IMR-90 (cell line): ENCODE measurements around the gene CLDN10.

ENCODE experiments used
- POLR2A ChIP-seq: IDR thresholded peaks from 2 replicates; pipeline ENCODE4 v1.6.1; 2012; ENCODE audit warnings: mild to moderate bottlenecking, low read depth, low read length
- RFX5 ChIP-seq: IDR thresholded peaks from 2 replicates; pipeline ENCODE4 v1.8.0; 2012; ENCODE audit warnings: low read depth, mild to moderate bottlenecking, low read length, moderate library complexity
- TF ChIP-seq, protein P1 (sequence below): conservative IDR thresholded peaks from 2 replicates; pipeline ENCODE4 v1.5.1; 2012; ENCODE audit warnings: mild to moderate bottlenecking, low read depth, low read length, improper control_type of control experiment

DNA sequence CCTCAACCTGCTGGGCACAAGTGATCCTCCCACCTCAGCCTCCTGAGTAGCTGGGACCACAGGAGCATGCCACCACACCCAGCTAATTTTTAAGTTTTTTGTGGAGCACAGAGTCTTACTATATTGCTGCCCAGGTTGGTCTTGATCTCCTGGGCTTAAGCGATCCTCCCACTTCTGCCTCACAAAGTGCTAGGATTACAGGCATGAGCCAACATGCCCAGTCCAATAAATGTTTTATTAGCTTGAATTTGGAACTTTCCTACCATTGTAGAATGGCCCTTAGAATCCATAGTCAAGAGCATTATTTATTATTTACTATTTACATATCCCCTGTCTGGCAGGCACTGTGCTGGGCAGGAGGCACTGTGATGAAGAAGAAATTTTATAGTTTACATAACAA, 39.6 kb upstream of the CLDN10 start:
- TF ChIP-seq POLR2A = no peak
- no peak for TF ChIP-seq RFX5
- TF ChIP-seq, protein P1, sequence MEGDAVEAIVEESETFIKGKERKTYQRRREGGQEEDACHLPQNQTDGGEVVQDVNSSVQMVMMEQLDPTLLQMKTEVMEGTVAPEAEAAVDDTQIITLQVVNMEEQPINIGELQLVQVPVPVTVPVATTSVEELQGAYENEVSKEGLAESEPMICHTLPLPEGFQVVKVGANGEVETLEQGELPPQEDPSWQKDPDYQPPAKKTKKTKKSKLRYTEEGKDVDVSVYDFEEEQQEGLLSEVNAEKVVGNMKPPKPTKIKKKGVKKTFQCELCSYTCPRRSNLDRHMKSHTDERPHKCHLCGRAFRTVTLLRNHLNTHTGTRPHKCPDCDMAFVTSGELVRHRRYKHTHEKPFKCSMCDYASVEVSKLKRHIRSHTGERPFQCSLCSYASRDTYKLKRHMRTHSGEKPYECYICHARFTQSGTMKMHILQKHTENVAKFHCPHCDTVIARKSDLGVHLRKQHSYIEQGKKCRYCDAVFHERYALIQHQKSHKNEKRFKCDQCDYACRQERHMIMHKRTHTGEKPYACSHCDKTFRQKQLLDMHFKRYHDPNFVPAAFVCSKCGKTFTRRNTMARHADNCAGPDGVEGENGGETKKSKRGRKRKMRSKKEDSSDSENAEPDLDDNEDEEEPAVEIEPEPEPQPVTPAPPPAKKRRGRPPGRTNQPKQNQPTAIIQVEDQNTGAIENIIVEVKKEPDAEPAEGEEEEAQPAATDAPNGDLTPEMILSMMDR = no peak
